ENCODE measurements around the gene ALDH1A2.
"Not testable (repeated sequence)": the region's sequence is repeated elsewhere in the genome, so short reads cannot be mapped to it uniquely, and the experiment has no call there.

ALDH1A2 gene

DNA sequence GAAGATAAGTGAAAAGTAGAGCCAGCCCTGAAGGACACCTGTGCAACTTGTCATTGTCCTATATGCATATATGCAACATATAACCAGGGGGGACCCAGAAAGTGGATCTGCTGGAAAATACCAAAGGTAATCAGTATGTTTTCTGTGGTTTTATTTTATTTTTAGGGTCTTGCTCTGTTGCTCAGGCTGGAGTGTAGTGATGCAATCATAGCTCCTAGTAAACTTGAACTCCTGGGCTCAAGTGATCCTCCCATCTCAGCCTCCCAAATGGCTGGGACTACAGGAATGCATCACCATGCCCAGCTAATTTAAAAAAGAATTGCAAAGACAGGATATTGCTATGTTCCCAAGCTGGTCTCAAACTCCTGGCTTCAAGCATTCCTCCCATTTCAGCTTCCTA, 18.0 kb upstream of the ALDH1A2 start:
- H3K27ac ChIP-seq: no peak overlapping the region
- H3K36me3 ChIP-seq (ENCODE audit: insufficient read depth): no peaks in the 10 kb centered on the region
- no peak overlapping the region for H2AFZ ChIP-seq (ENCODE audit: low read depth)
- no peaks in the 10 kb centered on the region for H3K4me1 ChIP-seq (ENCODE audit: low read depth, poor library complexity, severe bottlenecking)
- no peak overlapping the region for H3K4me2 ChIP-seq
- TF ChIP-seq CTCF (conservative IDR thresholded peaks at IDR 0.05; ENCODE audit: low read depth, low read length): no peak
- no peaks in the 10 kb centered on the region for H3K79me2 ChIP-seq (ENCODE audit: insufficient read depth, low read depth)
- H4K20me1 ChIP-seq (ENCODE audit: insufficient read depth): no peaks in the 10 kb centered on the region
- no peaks in the 10 kb centered on the region for H3K27me3 ChIP-seq (ENCODE audit: insufficient read depth, low read depth)
- no peak overlapping the region for H3K4me3 ChIP-seq (IDR thresholded peaks at IDR 0.05; ENCODE audit: insufficient read depth, low read depth, low read length)
- no peak overlapping the region for H3K9ac ChIP-seq

DNA sequence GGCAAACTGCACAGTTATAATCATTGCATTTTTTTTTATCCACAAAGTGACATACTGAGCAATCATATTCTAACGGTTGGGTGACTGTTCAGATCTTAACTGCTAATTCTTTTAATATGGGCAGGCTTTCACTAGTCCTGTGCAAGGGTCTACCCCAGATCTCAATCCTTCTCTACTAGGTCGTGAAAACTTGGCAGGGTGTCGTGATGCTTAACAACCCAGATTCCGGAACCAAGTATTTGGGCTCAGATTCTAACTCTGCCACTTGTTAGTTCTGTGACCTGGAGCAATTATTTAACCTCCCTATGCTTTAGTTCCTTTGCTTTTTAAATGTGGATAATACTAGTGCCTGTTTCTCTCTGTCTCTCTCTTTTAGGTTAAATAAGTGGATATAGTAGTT, 16.4 kb upstream of the ALDH1A2 start:
- H3K4me3 ChIP-seq (IDR thresholded peaks at IDR 0.05; ENCODE audit: insufficient read depth, low read depth, low read length): no peak overlapping the region
- no peaks in the 10 kb centered on the region for H4K20me1 ChIP-seq (ENCODE audit: insufficient read depth)
- H3K27ac ChIP-seq: no peak overlapping the region
- no peaks in the 10 kb centered on the region for H3K36me3 ChIP-seq (ENCODE audit: insufficient read depth)
- no peaks in the 10 kb centered on the region for H3K4me1 ChIP-seq (ENCODE audit: low read depth, poor library complexity, severe bottlenecking)
- H3K27me3 ChIP-seq (ENCODE audit: insufficient read depth, low read depth): no peaks in the 10 kb centered on the region
- H2AFZ ChIP-seq (ENCODE audit: low read depth): no peak overlapping the region
- H3K79me2 ChIP-seq (ENCODE audit: insufficient read depth, low read depth): no peaks in the 10 kb centered on the region
- TF ChIP-seq CTCF (conservative IDR thresholded peaks at IDR 0.05; ENCODE audit: low read depth, low read length): no peak
- H3K4me2 ChIP-seq: no peak overlapping the region
- no peak overlapping the region for H3K9ac ChIP-seq

DNA sequence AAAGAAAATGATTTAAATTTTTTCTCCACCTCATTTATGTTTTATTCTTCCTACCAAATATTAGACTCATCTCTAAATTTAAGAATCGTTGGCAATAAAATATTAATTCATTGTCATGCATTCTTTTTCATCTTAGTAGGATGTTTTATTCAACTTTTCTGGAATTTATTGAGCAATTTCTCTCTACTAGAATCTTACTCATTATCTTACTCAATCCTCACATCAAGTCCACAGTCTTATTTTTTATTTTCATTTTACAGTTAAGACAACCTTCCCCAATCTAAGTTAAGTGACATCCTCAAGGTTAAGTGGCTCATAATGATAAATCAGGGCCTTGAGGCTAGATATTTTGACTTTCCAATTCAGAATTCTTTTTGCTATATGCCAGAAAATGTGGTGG, 15.9 kb upstream of the ALDH1A2 start:
- no peak for TF ChIP-seq CTCF (conservative IDR thresholded peaks at IDR 0.05; ENCODE audit: low read depth, low read length)
- Histone ChIP-seq H3K27ac (no peak overlapping the region), H2AFZ (ENCODE audit: low read depth) (no peak overlapping the region), H4K20me1 (ENCODE audit: insufficient read depth) (no peaks in the 10 kb centered on the region), H3K4me3 (IDR thresholded peaks at IDR 0.05; ENCODE audit: insufficient read depth, low read depth, low read length) (no peak overlapping the region), H3K79me2 (ENCODE audit: insufficient read depth, low read depth) (no peaks in the 10 kb centered on the region), H3K4me1 (ENCODE audit: low read depth, poor library complexity, severe bottlenecking) (no peaks in the 10 kb centered on the region), H3K27me3 (ENCODE audit: insufficient read depth, low read depth) (no peaks in the 10 kb centered on the region), H3K9ac (no peak overlapping the region), H3K36me3 (ENCODE audit: insufficient read depth) (no peaks in the 10 kb centered on the region), H3K4me2 (no peak overlapping the region)

GRCh38 chr15:58080959-58081358, 15.4 kb upstream of the ALDH1A2 start:
- H3K4me3 ChIP-seq (IDR thresholded peaks at IDR 0.05; ENCODE audit: insufficient read depth, low read depth, low read length); H3K27me3 ChIP-seq (ENCODE audit: insufficient read depth, low read depth); H3K36me3 ChIP-seq (ENCODE audit: insufficient read depth); H3K9ac ChIP-seq; H3K79me2 ChIP-seq (ENCODE audit: insufficient read depth, low read depth); H3K27ac ChIP-seq; H3K4me1 ChIP-seq (ENCODE audit: low read depth, poor library complexity, severe bottlenecking); H4K20me1 ChIP-seq (ENCODE audit: insufficient read depth); H2AFZ ChIP-seq (ENCODE audit: low read depth); H3K4me2 ChIP-seq: not testable (repeated sequence)

- Histone ChIP-seq H2AFZ (ENCODE audit: low read depth) (no peak overlapping the region), H4K20me1 (ENCODE audit: insufficient read depth) (no peaks in the 10 kb centered on the region), H3K4me2 (no peak overlapping the region), H3K9ac (no peak overlapping the region), H3K4me3 (IDR thresholded peaks at IDR 0.05; ENCODE audit: insufficient read depth, low read depth, low read length) (no peak overlapping the region), H3K79me2 (ENCODE audit: insufficient read depth, low read depth) (no peaks in the 10 kb centered on the region), H3K4me1 (ENCODE audit: low read depth, poor library complexity, severe bottlenecking) (no peaks in the 10 kb centered on the region), H3K27me3 (ENCODE audit: insufficient read depth, low read depth) (no peaks in the 10 kb centered on the region), H3K36me3 (ENCODE audit: insufficient read depth) (no peaks in the 10 kb centered on the region), H3K27ac (no peak overlapping the region)
- TF ChIP-seq CTCF (conservative IDR thresholded peaks at IDR 0.05; ENCODE audit: low read depth, low read length): no peak
Observed at GRCh38 chr15:58080398-58080797, 14.9 kb upstream of the ALDH1A2 start.
